Measurements from ENCODE around the gene ARHGAP24. TPM values are rescaled to one million over a fixed set of nuclear protein-coding genes. Genes with fewer than 3 reads are reported as not detected.

Gene ARHGAP24
- total and polyA plus RNA-seq, 5 experiments from 2014 or later: 4.4 to 7.3 TPM; not detected in 3

- no peak overlapping the region for H3K4me3 Mint-ChIP-seq
- no peak for DNase-seq
- no peak for ATAC-seq
- peaks cover 0 to 7% (median 0%) of the 10 kb centered on the region in 5 donors for H3K27me3 Mint-ChIP-seq
- no peaks in the 10 kb centered on the region for H3K36me3 Mint-ChIP-seq
- POLR2A ChIA-PET: no interaction called here
- no peak overlapping the region for H3K27ac Mint-ChIP-seq
- peaks cover 0 to 14% (median 0%) of the 10 kb centered on the region in 9 donors for H3K9me3 Mint-ChIP-seq
- peaks cover 0 to 30% (median 0%) of the 10 kb centered on the region in 4 donors for H3K4me1 Mint-ChIP-seq
Measured at GRCh38 chr4:85737254-85737653, 262.3 kb downstream of the ARHGAP24 start.

- H3K27ac Mint-ChIP-seq: no peak overlapping the region
- POLR2A ChIA-PET: no interaction called here
- DNase-seq (no peak), ATAC-seq (no peak)
- peaks cover 0 to 31% (median 0%) of the 10 kb centered on the region in 4 donors for H3K4me1 Mint-ChIP-seq
- peaks cover 0 to 14% (median 0%) of the 10 kb centered on the region in 9 donors for H3K9me3 Mint-ChIP-seq
- peaks cover 0 to 7% (median 0%) of the 10 kb centered on the region in 5 donors for H3K27me3 Mint-ChIP-seq
- no peak overlapping the region for H3K4me3 Mint-ChIP-seq
- H3K36me3 Mint-ChIP-seq: no peaks in the 10 kb centered on the region
Measured at GRCh38 chr4:85738721-85739120, 263.8 kb downstream of the ARHGAP24 start.

- H3K27me3 Mint-ChIP-seq: peaks cover 0 to 7% (median 0%) of the 10 kb centered on the region in 5 donors
- no peak overlapping the region for H3K27ac Mint-ChIP-seq
- no peaks in the 10 kb centered on the region for H3K36me3 Mint-ChIP-seq
- no peak overlapping the region for H3K4me3 Mint-ChIP-seq
- peaks cover 0 to 17% (median 0%) of the 10 kb centered on the region in 4 donors for H3K4me1 Mint-ChIP-seq
- DNase-seq (no peak), ATAC-seq (no peak)
- POLR2A ChIA-PET: no interaction called here
- H3K9me3 Mint-ChIP-seq: peaks cover 0 to 10% (median 0%) of the 10 kb centered on the region in 9 donors
Measured at GRCh38 chr4:85740431-85740861, 265.5 kb downstream of the ARHGAP24 start.

- Mint-ChIP-seq H3K27ac (no peak overlapping the region), H3K9me3 (peaks cover 0 to under 1% (median 0%) of the 10 kb centered on the region in 9 donors), H3K4me1 (peaks cover 0 to 20% (median 0%) of the 10 kb centered on the region in 4 donors), H3K27me3 (peaks cover 0 to 4% (median 0%) of the 10 kb centered on the region in 5 donors), H3K4me3 (no peak overlapping the region), H3K36me3 (no peaks in the 10 kb centered on the region)
- DNase-seq (no peak), ATAC-seq (no peak)
- POLR2A ChIA-PET: no interaction called here
Measured at GRCh38 chr4:85741381-85741780, 266.4 kb downstream of the ARHGAP24 start.

GRCh38 chr4:85741921-85742591 lies 267.1 kb downstream of the ARHGAP24 start:
- no peaks in the 10 kb centered on the region for H3K36me3 Mint-ChIP-seq
- peaks cover 0 to 4% (median 0%) of the 10 kb centered on the region in 5 donors for H3K27me3 Mint-ChIP-seq
- POLR2A ChIA-PET: no interaction called here
- H3K27ac Mint-ChIP-seq: no peak overlapping the region
- no peak for ATAC-seq
- no peaks in the 10 kb centered on the region for H3K9me3 Mint-ChIP-seq
- no peak for DNase-seq
- H3K4me3 Mint-ChIP-seq: no peak overlapping the region
- peaks cover 0 to 17% (median 0%) of the 10 kb centered on the region in 4 donors for H3K4me1 Mint-ChIP-seq

GRCh38 chr4:85744950-85745349 lies 270.0 kb downstream of the ARHGAP24 start:
- DNase-seq (no peak), ATAC-seq (no peak)
- Mint-ChIP-seq H3K36me3 (no peaks in the 10 kb centered on the region), H3K27me3 (peaks cover 0 to 8% (median 0%) of the 10 kb centered on the region in 5 donors), H3K4me3 (no peak overlapping the region), H3K9me3 (no peaks in the 10 kb centered on the region), H3K27ac (no peak overlapping the region), H3K4me1 (peaks cover 0 to 18% (median 0%) of the 10 kb centered on the region in 4 donors)
- POLR2A ChIA-PET: no interaction called here

- Mint-ChIP-seq H3K9me3 (no peaks in the 10 kb centered on the region), H3K36me3 (no peaks in the 10 kb centered on the region), H3K4me3 (no peak overlapping the region), H3K27me3 (peaks cover 0 to 8% (median 0%) of the 10 kb centered on the region in 5 donors), H3K27ac (no peak overlapping the region), H3K4me1 (peaks cover 0 to 18% (median 0%) of the 10 kb centered on the region in 4 donors)
- POLR2A ChIA-PET: no interaction called here
- DNase-seq: no peak
- ATAC-seq: no peak
Measured at GRCh38 chr4:85745939-85746338, 271.0 kb downstream of the ARHGAP24 start.

GRCh38 chr4:85747882-85748491 lies 273.0 kb downstream of the ARHGAP24 start:
- Mint-ChIP-seq H3K27ac (no peak overlapping the region), H3K4me1 (peaks cover 0 to 9% (median 0%) of the 10 kb centered on the region in 4 donors), H3K9me3 (no peaks in the 10 kb centered on the region), H3K27me3 (peaks cover 0 to 4% (median 0%) of the 10 kb centered on the region in 5 donors), H3K4me3 (no peak overlapping the region), H3K36me3 (no peaks in the 10 kb centered on the region)
- POLR2A ChIA-PET: no interaction called here
- ATAC-seq: no peak
- DNase-seq: peak in 1 of 10 donors; percentile 3

- Mint-ChIP-seq H3K27ac (no peak overlapping the region), H3K27me3 (peaks cover 0 to 4% (median 0%) of the 10 kb centered on the region in 5 donors), H3K9me3 (no peaks in the 10 kb centered on the region), H3K4me1 (peaks cover 0 to 5% (median 0%) of the 10 kb centered on the region in 4 donors), H3K36me3 (no peaks in the 10 kb centered on the region), H3K4me3 (no peak overlapping the region)
- POLR2A ChIA-PET: no interaction called here
- ATAC-seq: no peak
- DNase-seq: no peak
Measured at GRCh38 chr4:85748654-85749053, 273.7 kb downstream of the ARHGAP24 start.

- ATAC-seq (no peak), DNase-seq (no peak)
- H3K4me3 Mint-ChIP-seq: no peak overlapping the region
- peaks cover 0 to 4% (median 0%) of the 10 kb centered on the region in 5 donors for H3K27me3 Mint-ChIP-seq
- peaks cover 0 to 2% (median 0%) of the 10 kb centered on the region in 4 donors for H3K4me1 Mint-ChIP-seq
- no peaks in the 10 kb centered on the region for H3K36me3 Mint-ChIP-seq
- H3K27ac Mint-ChIP-seq: no peak overlapping the region
- peaks cover 0 to 3% (median 0%) of the 10 kb centered on the region in 9 donors for H3K9me3 Mint-ChIP-seq
- POLR2A ChIA-PET: no interaction called here
Measured at GRCh38 chr4:85751866-85752265, 276.9 kb downstream of the ARHGAP24 start.

GRCh38 chr4:85755285-85755684 lies 280.3 kb downstream of the ARHGAP24 start:
- no peak overlapping the region for H3K27ac Mint-ChIP-seq
- ATAC-seq: no peak
- H3K9me3 Mint-ChIP-seq: peaks cover 0 to 4% (median 0%) of the 10 kb centered on the region in 9 donors
- H3K4me3 Mint-ChIP-seq: no peak overlapping the region
- no peaks in the 10 kb centered on the region for H3K27me3 Mint-ChIP-seq
- POLR2A ChIA-PET: no interaction called here
- no peaks in the 10 kb centered on the region for H3K4me1 Mint-ChIP-seq
- no peaks in the 10 kb centered on the region for H3K36me3 Mint-ChIP-seq
- no peak for DNase-seq

GRCh38 chr4:85756938-85757337 lies 282.0 kb downstream of the ARHGAP24 start:
- POLR2A ChIA-PET: no interaction called here
- Mint-ChIP-seq H3K27ac (no peak overlapping the region), H3K36me3 (no peaks in the 10 kb centered on the region), H3K9me3 (peaks cover 0 to 4% (median 0%) of the 10 kb centered on the region in 9 donors), H3K4me1 (no peaks in the 10 kb centered on the region), H3K27me3 (no peaks in the 10 kb centered on the region), H3K4me3 (no peak overlapping the region)
- no peak for DNase-seq
- no peak for ATAC-seq

- H3K9me3 Mint-ChIP-seq: peaks cover 0 to 4% (median 0%) of the 10 kb centered on the region in 9 donors
- no peaks in the 10 kb centered on the region for H3K27me3 Mint-ChIP-seq
- no peaks in the 10 kb centered on the region for H3K4me1 Mint-ChIP-seq
- POLR2A ChIA-PET: no interaction called here
- DNase-seq (no peak), ATAC-seq (no peak)
- no peak overlapping the region for H3K4me3 Mint-ChIP-seq
- H3K36me3 Mint-ChIP-seq: no peaks in the 10 kb centered on the region
- no peak overlapping the region for H3K27ac Mint-ChIP-seq
Measured at GRCh38 chr4:85759388-85759787, 284.4 kb downstream of the ARHGAP24 start.
